Mucosa of rectum (tissue), 2 donors: ENCODE results near the gene CACNA2D2.
A peak's percentile ranks its signal among the peaks of the same experiment; 100 is the strongest.

Source experiments
- H3K27ac ChIP-seq, 2 donors: one replicate each; pipeline ENCODE4 v1.7.0; 2013; ENCODE audit warnings: inconsistent platforms in 2 of 2, low read depth in 2 of 2, low read length in 2 of 2
- H3K27me3 ChIP-seq, 2 donors: one replicate each; pipeline ENCODE4 v1.7.0; 2013; ENCODE audit warnings: low read length in 2 of 2; ENCODE audit not compliant: control insufficient read depth in 2 of 2, insufficient read depth in 2 of 2
- H3K36me3 ChIP-seq, 2 donors: one replicate each; pipeline ENCODE4 v1.7.0; 2013; ENCODE audit warnings: low read length in 2 of 2; ENCODE audit not compliant: control insufficient read depth in 2 of 2, insufficient read depth in 2 of 2
- H3K4me1 ChIP-seq, 2 donors: one replicate each; pipeline ENCODE4 v1.7.0; 2013; ENCODE audit warnings: low read length in 2 of 2, mild to moderate bottlenecking in 1 of 2; ENCODE audit not compliant: control insufficient read depth in 2 of 2, insufficient read depth in 2 of 2
- H3K4me3 ChIP-seq, 2 donors: one replicate each; pipeline ENCODE4 v1.7.0; 2013; ENCODE audit warnings: low read length in 2 of 2
- H3K9ac ChIP-seq, 2 donors: one replicate each; pipeline ENCODE4 v1.7.0; 2013; ENCODE audit warnings: low read length in 2 of 2, low read depth in 1 of 2, mild to moderate bottlenecking in 1 of 2
- H3K9me3 ChIP-seq, 2 donors: one replicate each; pipeline ENCODE4 v1.7.0; 2013; ENCODE audit warnings: low read length in 2 of 2; ENCODE audit not compliant: control insufficient read depth in 2 of 2
- donor health status: healthy.
- donor health status: Normal muscosa, but diverticular disease.

The CACNA2D2 gene

DNA sequence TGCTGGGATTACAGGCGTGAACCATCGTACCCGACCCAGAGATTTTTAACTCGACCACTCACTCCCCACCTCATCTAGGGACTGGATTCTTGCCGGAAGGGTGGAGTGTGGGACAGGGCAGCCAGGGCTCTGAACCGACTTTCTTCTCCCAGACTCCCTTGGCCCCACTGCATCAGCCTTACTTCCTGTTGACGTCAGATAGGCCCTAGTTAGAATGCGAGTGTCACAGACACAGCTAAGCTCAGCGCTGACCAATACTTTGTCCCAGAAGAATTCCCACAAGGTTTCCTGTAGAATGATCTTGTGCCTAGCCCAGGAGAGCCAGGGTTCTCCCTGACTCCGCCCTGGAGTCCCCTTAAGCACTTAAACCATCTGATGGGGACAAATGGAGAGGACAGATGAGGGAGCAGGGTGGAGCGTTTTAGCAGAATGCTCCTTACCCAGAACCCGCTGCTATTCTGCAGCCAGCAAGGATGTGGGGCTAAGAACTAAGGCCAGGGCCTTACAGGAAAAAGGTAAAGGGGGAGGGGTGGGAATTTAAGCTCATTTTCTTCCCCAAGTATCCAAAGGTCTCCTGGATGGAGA lies 169.6 kb downstream of the CACNA2D2 start:
- no peaks in the 10 kb centered on the region for H3K27me3 ChIP-seq
- H3K27ac ChIP-seq, result peak overlapping the region; percentile 44 to 48
- H3K36me3 ChIP-seq, result peaks cover 24 to 31% of the 10 kb centered on the region in 2 donors
- peaks cover 35 to 41% of the 10 kb centered on the region in 2 donors for H3K4me1 ChIP-seq
- H3K4me3 ChIP-seq, result no peak overlapping the region
- H3K9me3 ChIP-seq, result no peaks in the 10 kb centered on the region
- peak overlapping the region; percentile 26 to 34 for H3K9ac ChIP-seq

DNA sequence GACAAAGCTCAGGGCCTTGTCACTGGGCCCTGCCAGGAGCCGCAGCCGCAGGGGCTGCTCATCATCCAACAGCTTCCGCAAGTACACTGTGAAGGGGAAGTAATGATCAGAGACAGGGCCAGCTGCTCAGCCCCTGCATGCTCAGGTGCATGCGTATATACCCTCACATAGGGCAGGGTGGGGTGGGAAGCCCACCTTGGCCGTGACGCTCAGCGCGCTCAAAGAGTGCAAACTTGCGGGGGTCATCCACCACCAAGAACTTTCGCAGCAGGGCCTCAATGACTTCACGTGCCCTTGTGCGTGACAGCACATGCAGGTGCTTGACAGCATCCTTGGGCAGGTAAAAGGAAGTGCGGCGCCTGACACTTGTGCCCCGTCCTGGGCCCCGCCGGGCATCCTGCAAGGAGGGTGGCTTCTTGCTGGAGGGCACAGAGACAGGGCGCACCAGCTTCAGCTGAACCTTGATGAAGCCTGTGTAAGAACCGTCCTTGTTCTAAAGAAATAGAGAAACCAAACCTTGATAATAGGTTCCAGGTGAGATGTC lies 172.0 kb downstream of the CACNA2D2 start:
- H3K27ac ChIP-seq, result no peak overlapping the region
- no peaks in the 10 kb centered on the region for H3K9me3 ChIP-seq
- peaks cover 24 to 31% of the 10 kb centered on the region in 2 donors for H3K36me3 ChIP-seq
- H3K9ac ChIP-seq, result no peak overlapping the region
- no peak overlapping the region for H3K4me3 ChIP-seq
- peaks cover 39 to 40% of the 10 kb centered on the region in 2 donors for H3K4me1 ChIP-seq
- H3K27me3 ChIP-seq, result no peaks in the 10 kb centered on the region

DNA sequence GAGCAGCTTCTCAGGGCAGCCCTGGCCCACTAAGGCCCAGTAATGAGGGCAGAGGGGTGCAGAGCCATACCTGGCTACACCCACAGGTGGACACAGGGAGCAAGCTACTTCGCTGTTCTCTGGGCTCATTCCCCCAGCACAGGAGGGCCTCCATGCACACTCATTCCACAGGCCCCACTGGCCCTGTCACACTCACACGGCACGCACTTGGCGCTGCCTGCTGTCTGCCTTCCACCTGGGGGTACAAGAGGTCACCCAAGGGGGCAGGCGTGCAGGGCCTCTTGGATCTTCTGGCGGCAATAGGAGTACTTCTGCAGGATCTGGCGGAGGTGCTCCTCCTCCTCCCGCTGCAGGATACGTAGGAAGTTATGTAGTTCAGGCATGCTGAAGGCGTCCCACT lies 173.1 kb downstream of the CACNA2D2 start:
- peaks cover 33 to 42% of the 10 kb centered on the region in 2 donors for H3K36me3 ChIP-seq

DNA sequence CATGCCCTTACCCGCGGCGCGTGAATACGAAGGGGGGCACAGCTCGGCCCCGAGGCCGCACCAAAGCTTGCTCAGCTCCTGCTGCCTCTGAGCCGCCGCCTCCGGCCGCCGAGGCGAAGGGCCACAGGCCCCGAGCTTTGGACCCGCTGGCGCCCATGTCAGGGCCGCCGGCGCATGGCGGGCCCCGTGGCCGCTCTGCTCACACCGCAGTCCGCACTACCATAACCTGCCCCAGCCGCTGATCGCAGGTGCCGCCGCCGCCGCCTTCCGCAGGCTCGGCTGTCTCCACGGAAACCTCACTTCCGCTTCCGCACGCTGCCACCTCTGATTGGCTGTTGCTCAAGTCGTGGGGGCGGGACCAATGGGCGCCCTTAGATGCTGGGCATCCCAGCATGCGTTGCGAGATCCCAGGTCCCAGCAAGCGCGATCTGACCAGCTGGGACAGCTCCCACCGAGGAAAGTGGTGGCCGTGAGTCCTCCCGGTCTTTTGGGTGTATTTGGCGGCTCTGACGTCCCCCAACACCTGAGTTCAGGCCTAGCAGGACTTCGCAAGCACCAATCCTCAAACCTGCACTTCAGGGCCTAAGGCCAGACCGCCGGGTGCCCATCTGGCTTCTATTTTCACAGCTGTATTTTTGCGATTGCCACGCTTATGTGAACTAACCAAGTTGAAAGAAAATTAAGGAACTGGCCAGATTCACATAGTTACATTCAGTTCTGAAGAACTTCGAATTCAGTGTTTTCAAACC lies 175.3 kb downstream of the CACNA2D2 start, which contains the start of gene TUSC2:
TSS of gene TUSC2 (minus strand) at position 281 of the 749 bp plus-strand sequence. CDS start at position 157, 124 bp downstream.
- H3K27ac ChIP-seq, result peak within 1 kb of the TSS; percentile 79 to 85
- peaks cover 33 to 40% of the 10 kb centered on the region in 2 donors for H3K36me3 ChIP-seq
- H3K4me1 ChIP-seq, result peaks cover 14 to 16% of the 10 kb centered on the region in 2 donors

More for the DNA sequence above, 173.1 kb downstream of the CACNA2D2 start:
- Histone ChIP-seq H3K27me3 (no peaks in the 10 kb centered on the region), H3K27ac (no peak overlapping the region), H3K9me3 (no peaks in the 10 kb centered on the region), H3K4me1 (peaks cover 28 to 29% of the 10 kb centered on the region in 2 donors), H3K9ac (no peak overlapping the region), H3K4me3 (no peak overlapping the region)

DNA sequence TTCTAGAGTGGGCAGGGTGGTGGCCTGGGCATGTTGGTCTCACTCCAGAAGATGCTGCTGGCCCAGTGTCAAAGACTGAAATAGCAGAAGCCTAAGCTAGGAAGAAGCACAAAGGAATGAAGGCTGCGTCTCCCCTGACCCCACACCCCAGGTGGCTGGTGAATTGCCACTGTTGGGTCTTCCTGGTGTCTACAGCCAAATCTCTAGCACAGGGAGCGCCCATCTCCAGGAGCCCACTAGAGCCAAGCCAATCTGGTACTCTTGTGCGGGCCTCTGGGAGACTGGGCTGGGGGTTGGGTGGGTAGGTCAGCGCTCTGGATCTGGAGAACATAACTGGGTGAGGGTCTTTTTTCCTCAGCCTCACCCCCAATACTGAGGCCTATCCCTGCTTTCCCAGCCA lies 176.3 kb downstream of the CACNA2D2 start:
- Histone ChIP-seq H3K9ac (peak overlapping the region; percentile 90 to 92), H3K4me1 (peaks cover 19 to 24% of the 10 kb centered on the region in 2 donors), H3K27ac (peak overlapping the region in 1 of 2 donors; percentile 85), H3K27me3 (no peaks in the 10 kb centered on the region), H3K9me3 (no peaks in the 10 kb centered on the region), H3K4me3 (peak overlapping the region; percentile 74 to 90), H3K36me3 (peaks cover 33 to 39% of the 10 kb centered on the region in 2 donors)

More for the DNA sequence above, 175.3 kb downstream of the CACNA2D2 start, which contains the start of gene TUSC2:
- H3K9me3 ChIP-seq, result no peaks in the 10 kb centered on the region
- H3K27me3 ChIP-seq, result no peaks in the 10 kb centered on the region
- H3K9ac ChIP-seq, result peak within 1 kb of the TSS; percentile 90 to 92
- H3K4me3 ChIP-seq, result peak within 1 kb of the TSS; percentile 74 to 90

DNA sequence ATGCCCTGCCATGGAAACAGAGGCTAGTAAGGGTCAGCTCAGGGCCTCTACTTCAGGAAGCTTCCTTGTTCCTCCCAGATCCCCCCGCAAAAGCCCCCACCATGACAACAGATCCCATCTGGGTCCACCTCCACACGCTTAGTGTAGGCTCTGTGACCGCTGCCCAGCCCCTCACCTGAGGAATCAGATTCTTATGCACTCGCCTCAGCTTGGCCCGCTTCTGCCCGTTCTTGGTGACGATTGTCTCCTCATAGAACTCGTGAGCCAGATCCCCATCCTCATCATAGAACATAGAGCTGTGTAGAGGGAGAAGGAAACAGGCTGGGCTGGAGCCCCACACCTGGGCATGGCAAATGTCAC lies 177.3 kb downstream of the CACNA2D2 start:
- H3K36me3 ChIP-seq, result peaks cover 26 to 30% of the 10 kb centered on the region in 2 donors
- peaks cover 24 to 29% of the 10 kb centered on the region in 2 donors for H3K4me1 ChIP-seq
- H3K27ac ChIP-seq, result no peak overlapping the region
- no peak overlapping the region for H3K4me3 ChIP-seq
- H3K9ac ChIP-seq, result no peak overlapping the region
- no peaks in the 10 kb centered on the region for H3K27me3 ChIP-seq
- no peaks in the 10 kb centered on the region for H3K9me3 ChIP-seq

DNA sequence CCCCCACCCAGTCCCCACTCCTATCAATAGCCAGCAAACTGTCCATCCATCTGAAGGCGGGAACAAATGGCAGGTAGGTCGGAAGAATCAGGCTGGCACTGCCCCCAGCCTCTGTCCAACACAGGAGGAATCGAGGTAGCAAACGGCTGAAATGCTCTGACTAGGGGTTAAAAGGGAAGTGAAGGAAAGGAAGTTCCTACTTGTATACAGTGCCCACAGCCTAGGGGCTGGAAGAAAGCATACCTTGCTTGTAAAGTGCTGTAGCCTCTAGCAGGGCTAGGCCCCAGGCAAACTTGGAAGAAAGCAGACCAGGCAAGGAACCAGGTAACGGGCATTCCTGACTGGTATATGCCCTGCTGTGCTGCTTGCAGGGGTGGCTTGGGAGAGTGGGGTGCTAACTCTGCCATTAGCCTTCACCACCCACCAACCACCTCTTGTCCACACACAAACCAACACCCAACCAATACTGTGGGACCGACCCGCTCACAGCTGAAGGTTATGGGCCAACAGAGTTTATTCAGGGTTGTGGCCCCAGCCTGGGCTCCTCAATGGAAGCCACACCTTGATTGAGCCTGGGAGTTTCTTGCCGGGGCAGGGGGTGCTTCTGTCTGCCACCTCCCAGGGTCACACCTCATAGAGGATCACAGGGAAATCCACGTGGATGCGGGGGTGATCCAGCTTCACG lies 177.8 kb downstream of the CACNA2D2 start:
- H3K9ac ChIP-seq, result no peak overlapping the region
- no peaks in the 10 kb centered on the region for H3K27me3 ChIP-seq
- H3K4me3 ChIP-seq, result no peak overlapping the region
- H3K9me3 ChIP-seq, result no peaks in the 10 kb centered on the region
- H3K4me1 ChIP-seq, result peaks cover 26 to 30% of the 10 kb centered on the region in 2 donors
- H3K36me3 ChIP-seq, result peaks cover 22 to 24% of the 10 kb centered on the region in 2 donors
- H3K27ac ChIP-seq, result no peak overlapping the region

DNA sequence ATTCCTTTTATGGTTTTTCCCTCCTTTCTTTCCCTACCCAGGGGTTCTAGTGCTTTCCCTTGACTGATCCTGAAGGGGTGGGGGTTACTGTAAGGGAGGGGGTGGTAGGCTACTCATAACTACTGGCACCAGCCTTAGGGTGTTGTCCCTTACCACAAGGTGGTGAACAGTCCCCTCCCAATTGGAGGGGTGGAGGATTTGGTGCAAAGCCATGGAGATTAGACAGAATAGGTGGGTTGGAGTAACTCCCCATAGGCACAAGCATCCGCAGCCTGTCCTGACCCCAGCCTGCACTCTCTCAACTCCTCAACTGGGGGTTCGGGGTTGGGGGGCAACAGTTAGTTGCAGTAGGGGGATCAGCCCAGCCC lies 178.3 kb downstream of the CACNA2D2 start:
- Histone ChIP-seq H3K4me3 (no peak overlapping the region), H3K9ac (no peak overlapping the region), H3K36me3 (peaks cover 16 to 19% of the 10 kb centered on the region in 2 donors), H3K9me3 (no peaks in the 10 kb centered on the region), H3K4me1 (peaks cover 31 to 35% of the 10 kb centered on the region in 2 donors), H3K27me3 (no peaks in the 10 kb centered on the region), H3K27ac (no peak overlapping the region)

DNA sequence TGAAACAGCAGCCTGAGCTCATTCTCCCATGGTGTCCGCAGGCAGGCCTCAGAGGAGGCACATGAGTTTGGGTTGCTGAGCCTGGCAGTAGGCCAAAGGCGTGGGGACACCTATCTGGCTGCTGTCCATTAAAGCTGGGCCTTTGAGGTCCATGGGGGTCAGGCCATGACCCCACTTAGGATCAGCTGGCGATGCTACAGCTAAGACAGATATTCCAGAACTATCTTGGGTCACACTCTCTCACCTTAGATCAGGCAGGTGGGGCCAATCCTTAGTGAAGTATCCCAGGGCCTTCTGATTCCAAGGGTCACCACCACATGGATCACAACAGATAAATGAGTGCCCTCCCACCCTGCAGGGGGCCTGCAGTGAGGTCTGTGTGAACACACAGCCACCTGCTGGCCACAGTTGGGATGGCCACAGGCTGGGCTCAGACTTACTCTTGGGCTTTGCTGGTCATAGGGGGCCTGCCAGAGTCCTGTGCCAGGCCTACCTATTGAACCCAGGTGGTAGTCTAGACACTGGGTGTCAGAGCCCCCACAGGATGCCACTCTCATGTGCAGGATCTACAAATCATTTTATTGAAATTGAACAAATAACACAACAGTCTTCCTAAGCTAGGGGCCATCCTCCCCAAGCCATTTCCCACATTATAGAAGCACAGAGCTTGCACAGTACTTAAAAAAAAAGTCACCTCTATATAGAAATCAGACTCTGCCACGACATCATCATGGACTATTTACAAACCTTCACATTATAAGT lies 178.9 kb downstream of the CACNA2D2 start:
- Histone ChIP-seq H3K4me3 (no peak overlapping the region), H3K9ac (peak overlapping the region in 1 of 2 donors; percentile 3), H3K36me3 (peaks cover 12 to 17% of the 10 kb centered on the region in 2 donors), H3K27ac (peak overlapping the region; percentile 24 to 59), H3K4me1 (peaks cover 37 to 40% of the 10 kb centered on the region in 2 donors), H3K9me3 (no peaks in the 10 kb centered on the region), H3K27me3 (no peaks in the 10 kb centered on the region)
